ELF-1 (cell line): ENCODE results near the gene SLC6A1.

Experiments used
- DNase-seq: peaks from one replicate; pipeline ENCODE4 v3.0.0-alpha.2; 2016; ENCODE audit warnings: low read depth, low spot score

Gene SLC6A1

GRCh38 chr3:10992017-10992942, at the start of gene SLC6A1:
TSS of gene SLC6A1 (plus strand) at chr3:10992748. CDS start at chr3:11017212, 24,464 bp downstream.
- peak; percentile 71 for DNase-seq

DNA sequence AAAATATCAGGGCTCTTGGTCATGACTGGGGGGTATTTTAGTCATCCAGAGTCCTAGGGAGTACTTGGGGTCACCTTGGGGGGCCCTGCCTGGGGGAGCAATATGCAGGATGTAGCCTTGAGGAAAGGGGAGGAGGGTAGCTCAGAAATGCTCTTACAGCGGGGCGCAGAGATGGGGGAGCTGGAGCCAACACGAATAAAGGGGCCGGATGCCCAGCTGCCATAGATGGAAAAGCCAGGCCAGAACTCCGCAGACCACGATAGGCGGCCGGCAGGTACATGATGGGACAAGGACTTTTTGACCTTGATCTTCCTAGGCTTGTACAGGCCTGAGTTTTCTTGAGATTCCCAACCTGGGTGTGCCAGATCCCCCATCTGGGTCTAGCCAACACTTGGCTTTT, 47.7 kb upstream of the SLC6A1 start:
- no peak for DNase-seq

- peak; percentile 89 for DNase-seq
These were observed 46.8 kb upstream of the SLC6A1 start for GRCh38 chr3:10945683-10946287.

GRCh38 chr3:10946526-10946925, 46.0 kb upstream of the SLC6A1 start:
- DNase-seq, result no peak

DNA sequence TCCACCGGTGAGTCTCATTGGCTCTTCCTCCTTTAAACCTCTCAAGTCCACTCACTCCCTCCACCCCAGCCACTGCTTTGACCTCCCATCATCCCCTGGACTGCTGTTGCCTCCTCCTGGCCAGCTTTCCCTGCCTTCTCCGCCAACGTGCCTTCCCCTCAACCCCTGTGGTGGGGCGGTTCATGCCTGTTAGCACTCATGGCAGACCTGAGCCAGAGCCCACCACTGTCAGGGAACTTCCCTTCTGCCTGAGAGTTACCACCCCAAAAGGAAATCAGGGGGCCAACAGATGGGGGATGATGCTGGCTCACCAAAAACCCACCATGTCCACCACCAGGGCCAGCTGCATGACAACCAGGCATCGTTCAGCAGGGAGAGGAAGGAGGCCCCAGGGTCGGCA, 44.2 kb upstream of the SLC6A1 start:
- DNase-seq, result no peak

- DNase-seq, result no peak
These were observed 43.4 kb upstream of the SLC6A1 start for GRCh38 chr3:10949197-10949596.

DNA sequence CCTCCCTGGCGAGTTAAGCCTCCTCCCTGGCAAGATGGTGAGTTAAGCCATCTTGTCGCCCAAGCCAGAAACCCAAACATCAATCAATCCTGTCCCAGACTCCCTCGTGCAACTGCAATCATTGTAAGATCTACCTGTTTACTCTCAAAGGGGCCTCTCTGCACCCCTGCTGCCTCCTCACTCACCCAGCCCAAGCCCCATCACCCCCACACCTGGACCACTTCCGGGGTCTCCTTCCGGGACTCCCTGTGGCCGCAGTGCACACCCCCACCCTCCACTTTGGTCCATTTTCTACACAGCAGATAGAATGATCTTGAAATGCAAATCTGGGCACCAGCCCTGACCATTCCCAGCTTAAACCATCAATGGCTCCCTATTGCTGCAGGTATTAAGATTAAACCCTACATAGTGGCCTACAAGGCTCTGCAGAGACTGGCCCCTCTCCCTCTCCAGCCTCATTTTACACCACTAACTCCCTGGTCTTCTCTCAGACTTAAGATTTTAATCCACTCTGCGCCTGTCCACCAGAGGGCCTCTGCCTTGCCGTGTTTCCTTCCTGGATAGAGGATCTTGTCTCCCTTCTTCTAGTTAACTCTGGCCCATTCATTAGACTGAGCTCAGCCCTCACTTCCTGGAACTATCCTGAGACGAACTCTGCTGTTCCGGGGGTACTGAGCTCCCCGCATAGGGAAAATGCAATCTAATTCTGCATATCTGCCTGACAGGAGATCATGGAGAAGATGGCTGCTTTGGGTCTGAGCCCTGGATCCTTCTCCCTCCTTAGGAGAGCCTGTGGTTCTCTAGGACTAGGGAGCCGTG, 41.9 kb upstream of the SLC6A1 start:
- DNase-seq, result peak; percentile 44

- DNase-seq, result no peak
These were observed 41.1 kb upstream of the SLC6A1 start for GRCh38 chr3:10951295-10951926.

DNA sequence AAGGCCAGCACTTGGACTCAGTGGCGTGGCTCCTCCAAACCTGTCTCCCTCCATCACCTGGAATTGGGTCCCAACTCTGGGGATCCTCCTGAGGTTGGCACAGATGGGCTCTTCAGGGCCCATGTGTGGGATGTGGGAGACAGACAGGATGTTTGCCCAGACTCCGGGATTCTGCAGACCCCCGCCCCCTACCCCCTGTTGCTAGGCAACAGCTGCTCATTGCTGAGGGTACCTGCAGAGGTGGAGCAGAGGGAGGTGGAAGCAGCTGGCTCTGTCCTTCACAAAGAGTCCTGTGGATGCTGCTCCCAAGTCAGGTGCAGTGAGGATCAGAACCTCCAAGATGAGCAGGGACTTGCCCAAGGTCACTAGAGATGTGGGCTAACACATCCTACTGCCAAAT, 40.0 kb upstream of the SLC6A1 start:
- DNase-seq, result no peak

- DNase-seq, result no peak
These were observed 37.8 kb upstream of the SLC6A1 start for GRCh38 chr3:10954740-10955139.

- DNase-seq, result no peak
These were observed 36.7 kb upstream of the SLC6A1 start for GRCh38 chr3:10955711-10956453.

DNA sequence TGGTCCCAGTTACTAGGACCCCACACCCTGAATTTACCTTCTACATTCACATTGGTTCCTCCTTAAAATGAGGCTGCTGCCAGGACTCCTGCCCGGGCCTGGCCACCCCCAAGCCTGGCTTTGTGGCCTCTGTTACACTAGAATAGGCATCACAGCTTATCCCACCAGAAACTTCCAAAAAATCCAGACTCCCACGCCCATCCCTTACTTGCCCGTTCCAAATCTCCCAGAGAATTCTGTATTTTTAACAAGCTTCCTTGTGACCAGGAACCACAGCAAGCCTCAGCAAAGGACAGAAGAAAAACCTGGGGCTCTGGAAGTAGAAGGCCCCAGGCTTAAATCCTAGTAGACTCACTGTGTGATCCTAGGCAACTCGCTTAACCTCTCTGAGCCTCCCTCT, 36.0 kb upstream of the SLC6A1 start:
- DNase-seq, result no peak

DNA sequence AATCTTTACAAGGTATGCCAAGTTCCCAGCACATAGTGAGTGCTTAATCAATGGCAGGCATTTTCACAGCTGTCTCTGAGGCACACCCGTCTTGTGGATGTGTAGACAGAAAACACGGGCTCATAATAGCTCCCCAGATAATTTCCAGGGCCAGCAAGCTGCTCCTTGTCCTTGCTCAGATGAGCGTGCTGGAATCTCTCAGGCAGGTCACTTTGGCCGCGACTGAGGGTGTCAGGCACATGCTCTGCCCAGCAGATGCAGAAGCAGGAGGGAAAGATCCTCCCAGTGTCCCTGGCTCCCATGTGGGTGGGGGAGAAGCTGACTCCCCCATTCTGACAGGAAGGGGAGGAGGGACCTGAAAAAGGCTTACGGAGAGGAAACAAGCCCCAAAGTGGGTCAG, 35.6 kb upstream of the SLC6A1 start:
- no peak for DNase-seq

- DNase-seq, result no peak
These were observed 34.4 kb upstream of the SLC6A1 start for GRCh38 chr3:10957976-10958749.

DNA sequence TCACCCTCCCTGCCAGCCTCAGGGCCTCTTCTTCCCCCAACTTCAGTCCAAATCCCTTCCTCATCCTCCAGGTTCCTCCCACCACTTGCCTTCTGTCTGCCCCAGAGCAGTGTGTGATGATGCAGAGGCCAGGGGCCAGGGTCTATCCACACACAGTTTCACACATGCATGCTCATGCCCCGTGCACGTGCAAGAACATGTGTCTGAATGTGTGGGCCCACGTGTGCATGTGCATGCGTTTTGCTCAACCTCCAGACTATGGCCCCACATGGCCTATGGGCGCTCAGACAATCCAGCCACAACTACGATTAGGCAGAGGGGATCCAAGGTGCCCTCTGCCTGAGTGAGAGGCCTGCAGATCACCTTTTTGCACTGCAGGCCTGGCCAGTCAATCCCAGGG, 32.3 kb upstream of the SLC6A1 start:
- DNase-seq, result no peak

DNA sequence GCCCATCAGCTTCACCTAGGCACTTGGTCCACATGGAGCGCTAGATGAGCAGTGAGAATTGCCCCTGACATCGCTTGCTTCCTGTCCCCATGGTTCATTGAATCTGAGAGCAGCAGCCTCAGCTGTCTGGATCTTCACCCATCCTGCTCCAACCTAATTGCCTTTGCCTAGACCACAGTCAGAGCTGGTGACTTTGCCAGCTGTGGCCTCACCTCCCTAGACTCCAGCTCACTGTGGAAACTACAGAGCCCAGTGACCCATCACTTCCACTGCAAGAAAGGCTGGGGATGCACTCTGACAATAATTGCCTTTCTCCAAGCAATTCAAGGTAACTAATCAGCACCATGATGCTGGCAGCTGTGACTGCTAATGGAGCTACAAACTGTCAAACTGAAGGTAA, 30.6 kb upstream of the SLC6A1 start:
- no peak for DNase-seq

GRCh38 chr3:10962481-10963036, 30.0 kb upstream of the SLC6A1 start:
- no peak for DNase-seq

- peak; percentile 69 for DNase-seq
These were observed 27.9 kb upstream of the SLC6A1 start for GRCh38 chr3:10964537-10965167.

DNA sequence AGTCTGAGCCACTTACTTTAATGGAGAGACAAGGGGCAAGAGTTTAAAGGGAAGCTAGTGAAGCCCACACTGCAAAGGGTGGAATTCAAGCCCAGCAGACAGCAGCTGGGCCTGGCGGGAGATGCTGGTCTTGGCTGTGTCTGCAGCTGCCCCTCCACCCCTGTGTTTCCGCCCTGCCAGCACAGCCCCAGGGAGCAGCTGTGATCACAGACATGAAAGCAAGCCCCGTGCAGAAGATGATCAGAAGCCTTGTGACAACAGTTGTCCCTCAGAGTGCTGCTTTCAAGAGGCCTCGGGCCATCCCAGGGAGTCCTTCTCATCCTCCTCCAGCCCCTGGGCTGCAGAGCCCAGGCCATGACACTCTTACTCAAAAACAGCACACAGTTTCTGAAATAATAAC, 24.1 kb upstream of the SLC6A1 start:
- DNase-seq, result peak; percentile 78
